K562 (cell line): ENCODE measurements around the gene TRAPPC5. TPM values are rescaled to one million over a fixed set of nuclear protein-coding genes. Genes with fewer than 3 reads are reported as not detected.

ENCODE experiments used
- C11orf30 ChIP-seq: fragments of 450-650 bp; IDR thresholded peaks from 2 replicates; pipeline ENCODE4 v1.6.1; 2016; ENCODE audit warnings: low read depth, mild to moderate bottlenecking
- CCAR2 ChIP-seq: fragments of 200-400 bp; formaldehyde crosslinking; IDR thresholded peaks from 2 replicates; pipeline ENCODE4 v1.6.1; 2017; ENCODE audit warnings: mild to moderate bottlenecking, low read depth, low read length
- CTBP1 ChIP-seq: fragments of 450-650 bp; IDR thresholded peaks from 2 replicates; pipeline ENCODE4 v1.6.1; 2016; ENCODE audit warnings: borderline replicate concordance
- FIP1L1 ChIP-seq: fragments of 200-400 bp; formaldehyde crosslinking; IDR thresholded peaks from 2 replicates; pipeline ENCODE4 v1.6.1; 2018; ENCODE audit warnings: mild to moderate bottlenecking, low read depth, low read length; ENCODE audit not compliant: poor library complexity, severe bottlenecking
- GATAD2B ChIP-seq: fragments of 450-650 bp; IDR thresholded peaks from 2 replicates; pipeline ENCODE4 v1.6.1; 2017; ENCODE audit warnings: mild to moderate bottlenecking, borderline replicate concordance
- ILK ChIP-seq: fragments of 450-650 bp; IDR thresholded peaks from 2 replicates; pipeline ENCODE4 v1.6.1; 2016; ENCODE audit warnings: missing genetic modification characterization, low read depth, mild to moderate bottlenecking, missing compliant biosample characterization, moderate library complexity, borderline replicate concordance
- NR1H2 ChIP-seq: sonication (generic); formaldehyde crosslinking; IDR thresholded peaks from 2 replicates; pipeline ENCODE4 v1.4.0; 2020; ENCODE audit warnings: mild to moderate bottlenecking, missing genetic modification reagents
- THAP7 ChIP-seq: fragments of 250-450 bp; sonication (Bioruptor Pico); IDR thresholded peaks from 2 replicates; pipeline ENCODE4 v1.5.0; 2021
- YBX1 ChIP-seq: fragments of 450-650 bp; IDR thresholded peaks from 2 replicates; pipeline ENCODE4 v1.7.1; 2016; ENCODE audit warnings: mild to moderate bottlenecking
- ZBTB49 ChIP-seq: sonication (generic); formaldehyde crosslinking; IDR thresholded peaks from 2 replicates; pipeline ENCODE4 v1.8.0; 2022; ENCODE audit warnings: missing genetic modification reagents, mild to moderate bottlenecking, borderline replicate concordance
- ZBTB5 ChIP-seq: fragments of 450-650 bp; IDR thresholded peaks from 2 replicates; pipeline ENCODE4 v1.6.1; 2017; ENCODE audit warnings: antibody characterized with exemption
- ZNF57 ChIP-seq: fragments of 450-650 bp; formaldehyde crosslinking; IDR thresholded peaks from 2 replicates; pipeline ENCODE4 v1.4.0; 2020; ENCODE audit warnings: mild to moderate bottlenecking, moderate library complexity
- ZNF586 ChIP-seq: fragments of 450-650 bp; formaldehyde crosslinking; conservative IDR thresholded peaks from 2 replicates; pipeline ENCODE4 v1.4.0; 2020; ENCODE audit warnings: mild to moderate bottlenecking, moderate library complexity
- ZNF76 ChIP-seq: fragments of 250-450 bp; sonication (Bioruptor Pico); IDR thresholded peaks from 2 replicates; pipeline ENCODE4 v1.4.0; 2020; ENCODE audit warnings: mild to moderate bottlenecking, moderate library complexity, borderline replicate concordance
- polyA plus RNA-seq, 8 experiments: library from polyadenylated mRNA; depleted of rRNA in 4 of 8; stranded (reverse) in 5 of 8; unstranded in 3 of 8; fragments of >200 nt; fragmentation: Nextera tagmentation in 2 of 8; fragmentation: Illumina TruSeq in 1 of 8; extraction: Ambion mirVana in 2 of 8; extraction: Trizol in 1 of 8; gene quantifications; 2 replicates each; pipeline versions ENCODE4 v1.2.1 to v1.2.3, GENCODE V29; 2011 to 2014; ENCODE audit warnings: inconsistent platforms in 1 of 8, missing spikeins in 1 of 8
- total RNA-seq, 7 experiments: library from RNA; depleted of rRNA in 6 of 7; stranded (reverse); fragments of >200 nt in 6 of 7; fragmentation: Illumina TruSeq in 2 of 7; extraction: Trizol in 2 of 7; gene quantifications; 2 replicates each; pipeline versions ENCODE4 v1.2.1 to v1.2.3, GENCODE V29; 2011 to 2021; ENCODE audit warnings: low replicate concordance in 1 of 7
- TF ChIP-seq, protein P1 (sequence below): fragments of 250-450 bp; sonication (Bioruptor Pico); IDR thresholded peaks from 2 replicates; pipeline ENCODE4 v1.4.0; 2020; ENCODE audit warnings: mild to moderate bottlenecking, moderate library complexity
- TF ChIP-seq, protein P2 (sequence below): sonication (generic); formaldehyde crosslinking; IDR thresholded peaks from 2 replicates; pipeline ENCODE4 v1.8.0; 2023; ENCODE audit warnings: mild to moderate bottlenecking, missing genetic modification reagents

Gene TRAPPC5
- total and polyA plus RNA-seq, 9 of the 15 experiments (the other 6 are each of a cell fraction or from before 2014, with no cell fraction given) = 2.0 to 76.9 (median 29.3) TPM

DNA sequence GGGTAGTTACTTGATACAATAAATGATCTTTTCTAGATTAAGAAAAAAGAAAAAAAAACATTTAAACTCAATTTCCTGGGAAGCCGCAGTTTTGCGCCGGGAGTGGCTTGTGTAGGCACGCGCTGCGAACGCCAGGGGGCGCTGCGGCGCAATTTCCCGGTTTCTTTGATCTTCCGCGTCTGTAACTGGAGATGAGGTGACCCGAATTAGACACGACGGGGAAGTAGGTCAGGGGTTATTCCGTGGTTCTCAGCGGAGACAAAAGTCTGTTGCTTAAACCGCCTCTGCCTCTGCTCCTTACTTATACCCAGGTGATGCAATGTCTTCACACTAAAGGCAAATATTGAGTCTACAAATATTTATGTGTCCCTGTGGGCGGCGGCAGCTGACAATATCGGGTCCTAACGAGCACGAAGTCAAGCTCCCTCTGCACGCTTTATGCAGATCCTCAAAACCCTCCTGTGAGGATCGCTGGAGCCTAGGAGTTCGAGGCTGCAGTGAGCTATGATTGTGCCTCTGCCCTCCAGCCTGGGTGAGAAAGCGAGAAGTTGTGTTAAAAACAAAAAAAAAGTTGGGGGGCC lies 28.5 kb upstream of the TRAPPC5 start (continued):
- TF ChIP-seq FIP1L1 = no peak
- TF ChIP-seq CCAR2 = no peak
- TF ChIP-seq ZBTB5 = no peak
- no peak for TF ChIP-seq GATAD2B
- TF ChIP-seq ZBTB49 (CRISPR knock-in tag) = no peak
- no peak for TF ChIP-seq NR1H2 (CRISPR knock-in tag)
- no peak for TF ChIP-seq ZNF57 (CRISPR knock-in tag)
- TF ChIP-seq ZNF76 (CRISPR knock-in tag) = no peak
- TF ChIP-seq, protein P1, sequence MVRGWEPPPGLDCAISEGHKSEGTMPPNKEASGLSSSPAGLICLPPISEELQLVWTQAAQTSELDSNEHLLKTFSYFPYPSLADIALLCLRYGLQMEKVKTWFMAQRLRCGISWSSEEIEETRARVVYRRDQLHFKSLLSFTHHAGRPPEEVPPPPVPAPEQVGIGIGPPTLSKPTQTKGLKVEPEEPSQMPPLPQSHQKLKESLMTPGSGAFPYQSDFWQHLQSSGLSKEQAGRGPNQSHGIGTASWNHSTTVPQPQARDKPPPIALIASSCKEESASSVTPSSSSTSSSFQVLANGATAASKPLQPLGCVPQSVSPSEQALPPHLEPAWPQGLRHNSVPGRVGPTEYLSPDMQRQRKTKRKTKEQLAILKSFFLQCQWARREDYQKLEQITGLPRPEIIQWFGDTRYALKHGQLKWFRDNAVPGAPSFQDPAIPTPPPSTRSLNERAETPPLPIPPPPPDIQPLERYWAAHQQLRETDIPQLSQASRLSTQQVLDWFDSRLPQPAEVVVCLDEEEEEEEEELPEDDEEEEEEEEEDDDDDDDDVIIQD (CRISPR knock-in tag) = no peak
- TF ChIP-seq, protein P2, sequence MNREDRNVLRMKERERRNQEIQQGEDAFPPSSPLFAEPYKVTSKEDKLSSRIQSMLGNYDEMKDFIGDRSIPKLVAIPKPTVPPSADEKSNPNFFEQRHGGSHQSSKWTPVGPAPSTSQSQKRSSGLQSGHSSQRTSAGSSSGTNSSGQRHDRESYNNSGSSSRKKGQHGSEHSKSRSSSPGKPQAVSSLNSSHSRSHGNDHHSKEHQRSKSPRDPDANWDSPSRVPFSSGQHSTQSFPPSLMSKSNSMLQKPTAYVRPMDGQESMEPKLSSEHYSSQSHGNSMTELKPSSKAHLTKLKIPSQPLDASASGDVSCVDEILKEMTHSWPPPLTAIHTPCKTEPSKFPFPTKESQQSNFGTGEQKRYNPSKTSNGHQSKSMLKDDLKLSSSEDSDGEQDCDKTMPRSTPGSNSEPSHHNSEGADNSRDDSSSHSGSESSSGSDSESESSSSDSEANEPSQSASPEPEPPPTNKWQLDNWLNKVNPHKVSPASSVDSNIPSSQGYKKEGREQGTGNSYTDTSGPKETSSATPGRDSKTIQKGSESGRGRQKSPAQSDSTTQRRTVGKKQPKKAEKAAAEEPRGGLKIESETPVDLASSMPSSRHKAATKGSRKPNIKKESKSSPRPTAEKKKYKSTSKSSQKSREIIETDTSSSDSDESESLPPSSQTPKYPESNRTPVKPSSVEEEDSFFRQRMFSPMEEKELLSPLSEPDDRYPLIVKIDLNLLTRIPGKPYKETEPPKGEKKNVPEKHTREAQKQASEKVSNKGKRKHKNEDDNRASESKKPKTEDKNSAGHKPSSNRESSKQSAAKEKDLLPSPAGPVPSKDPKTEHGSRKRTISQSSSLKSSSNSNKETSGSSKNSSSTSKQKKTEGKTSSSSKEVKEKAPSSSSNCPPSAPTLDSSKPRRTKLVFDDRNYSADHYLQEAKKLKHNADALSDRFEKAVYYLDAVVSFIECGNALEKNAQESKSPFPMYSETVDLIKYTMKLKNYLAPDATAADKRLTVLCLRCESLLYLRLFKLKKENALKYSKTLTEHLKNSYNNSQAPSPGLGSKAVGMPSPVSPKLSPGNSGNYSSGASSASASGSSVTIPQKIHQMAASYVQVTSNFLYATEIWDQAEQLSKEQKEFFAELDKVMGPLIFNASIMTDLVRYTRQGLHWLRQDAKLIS (CRISPR knock-in tag) = no peak
- TF ChIP-seq YBX1 = no peak
- peak; percentile 65; the same call in 1 of the 2 replicates for TF ChIP-seq CTBP1
- no peak for TF ChIP-seq ZNF586 (CRISPR knock-in tag)
- TF ChIP-seq THAP7 = no peak
- TF ChIP-seq ILK (tag) = no peak
- TF ChIP-seq C11orf30 = no peak
